Hematopoietic multipotent progenitor cell treated with erythropoietin and hydrocortisone succinate and interleukin-3 and kit ligand, for 4 days (in vitro differentiated cells): ENCODE results near the gene TMEM101.
"Not testable (repeated sequence)": the region's sequence is repeated elsewhere in the genome, so short reads cannot be mapped to it uniquely, and the experiment has no call there.

Experiments used
- DNase-seq: peaks from one replicate; pipeline ENCODE4 v3.0.0-alpha.2; 2015

Gene TMEM101

DNA sequence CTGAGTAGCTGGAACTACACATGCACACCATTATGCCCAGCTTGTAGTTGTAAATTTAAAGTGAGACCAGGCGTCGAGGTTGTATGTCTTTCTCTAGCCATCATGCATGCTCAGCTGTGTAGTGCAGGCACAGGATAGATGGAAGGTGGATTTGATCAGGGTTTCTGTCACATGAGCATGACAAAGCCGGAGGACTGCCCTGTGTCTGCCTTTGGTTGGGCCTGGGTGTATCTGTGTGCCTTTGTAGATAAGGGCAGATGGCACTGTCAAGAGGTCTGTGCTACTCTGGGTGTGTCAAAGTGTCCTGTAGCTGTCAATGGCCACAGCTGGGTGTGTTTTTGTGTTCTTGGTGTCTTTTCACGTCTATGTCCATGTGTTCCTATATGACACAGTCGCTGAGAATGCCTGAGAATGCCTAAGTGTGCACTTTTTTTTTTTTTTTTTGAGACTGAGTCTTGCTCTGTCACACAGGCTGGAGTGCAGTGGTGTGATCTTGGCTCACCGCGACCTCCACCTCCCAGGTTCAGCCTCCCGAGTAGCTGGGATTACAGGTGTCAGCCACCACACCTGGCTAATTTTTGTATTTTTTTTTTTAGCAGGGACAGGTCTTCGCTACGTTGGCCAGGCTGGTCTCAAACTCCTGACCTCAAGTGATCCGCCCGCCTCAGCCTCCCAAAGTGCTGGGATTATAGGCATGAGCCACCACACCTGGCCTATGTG is 14.5 kb downstream of the TMEM101 start:
- peak; percentile 92 for DNase-seq

DNA sequence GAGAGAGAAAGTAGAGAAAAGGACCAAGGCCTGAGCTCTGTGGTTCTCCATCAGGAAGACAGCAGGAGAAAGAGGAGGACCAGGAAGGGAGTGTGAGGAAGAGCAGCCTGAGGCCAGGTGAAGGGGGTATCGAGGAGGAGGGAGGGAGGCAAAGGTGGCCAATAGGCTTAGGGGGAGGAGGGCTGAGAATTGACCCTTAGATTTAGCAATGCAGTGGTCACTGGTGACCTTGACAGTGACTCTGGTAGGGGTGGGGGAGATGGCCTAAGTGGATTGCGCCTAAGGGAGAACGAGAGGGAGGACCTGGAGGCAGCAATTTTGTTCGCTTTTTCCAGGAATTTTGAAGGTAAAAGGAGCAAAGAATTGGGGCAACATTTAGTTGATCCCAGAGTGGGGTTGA is 15.7 kb downstream of the TMEM101 start:
- no peak for DNase-seq

DNA sequence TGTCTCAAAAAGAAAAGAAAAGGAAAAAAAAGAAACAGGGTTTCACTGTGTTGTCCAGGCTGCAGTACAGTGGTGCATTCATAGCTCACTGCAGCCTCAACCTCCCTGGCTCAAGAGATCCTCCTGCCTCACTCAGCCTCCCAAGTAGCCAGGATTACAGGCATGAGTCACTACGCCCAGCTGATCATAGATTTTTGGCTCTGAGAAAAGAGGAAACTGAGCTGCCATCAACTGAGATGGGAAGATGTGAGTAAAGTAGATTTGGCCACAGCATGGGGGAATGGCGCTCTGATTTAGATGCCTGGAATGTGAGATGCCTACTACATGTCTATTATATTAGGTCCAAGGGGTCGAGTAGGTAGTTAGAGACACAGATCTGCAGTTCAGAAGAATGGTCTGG is 16.2 kb downstream of the TMEM101 start:
- DNase-seq = peak; percentile 34

DNA sequence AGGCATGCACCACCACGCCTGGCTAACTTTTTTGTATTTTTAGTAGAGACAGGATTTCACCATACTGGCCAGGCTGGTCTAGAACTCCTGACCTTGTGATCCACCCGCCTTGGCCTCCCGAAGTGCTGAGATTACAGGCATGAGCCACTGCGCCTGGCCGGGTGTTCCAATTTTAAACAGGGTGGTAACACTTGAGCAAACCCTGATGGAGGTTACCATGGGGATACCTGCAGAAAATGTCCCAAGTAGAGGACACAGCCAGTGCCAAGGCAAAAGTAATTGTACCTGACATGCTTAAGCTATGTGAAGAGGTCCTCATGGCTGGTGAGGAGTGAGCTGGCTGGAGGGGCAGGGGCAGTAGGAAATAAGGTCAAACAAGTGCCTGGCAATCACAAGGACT is 17.6 kb downstream of the TMEM101 start:
- not testable (repeated sequence) for DNase-seq

DNA sequence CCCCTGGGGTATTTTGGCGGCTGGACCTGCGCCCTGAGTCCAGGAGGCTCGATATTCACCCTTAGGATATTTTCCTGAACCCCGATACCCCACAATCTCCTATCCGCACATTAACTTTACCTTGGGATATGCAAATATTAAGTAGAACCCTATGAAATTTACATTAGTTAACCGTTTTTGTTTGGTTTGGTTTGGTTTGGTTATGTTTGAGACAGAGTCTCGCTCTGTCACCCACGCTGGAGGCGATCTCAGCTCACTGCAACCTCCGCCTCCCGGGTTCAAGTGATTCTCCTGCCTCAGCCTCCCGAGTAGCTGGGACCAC is 19.7 kb downstream of the TMEM101 start:
- no peak for DNase-seq

DNA sequence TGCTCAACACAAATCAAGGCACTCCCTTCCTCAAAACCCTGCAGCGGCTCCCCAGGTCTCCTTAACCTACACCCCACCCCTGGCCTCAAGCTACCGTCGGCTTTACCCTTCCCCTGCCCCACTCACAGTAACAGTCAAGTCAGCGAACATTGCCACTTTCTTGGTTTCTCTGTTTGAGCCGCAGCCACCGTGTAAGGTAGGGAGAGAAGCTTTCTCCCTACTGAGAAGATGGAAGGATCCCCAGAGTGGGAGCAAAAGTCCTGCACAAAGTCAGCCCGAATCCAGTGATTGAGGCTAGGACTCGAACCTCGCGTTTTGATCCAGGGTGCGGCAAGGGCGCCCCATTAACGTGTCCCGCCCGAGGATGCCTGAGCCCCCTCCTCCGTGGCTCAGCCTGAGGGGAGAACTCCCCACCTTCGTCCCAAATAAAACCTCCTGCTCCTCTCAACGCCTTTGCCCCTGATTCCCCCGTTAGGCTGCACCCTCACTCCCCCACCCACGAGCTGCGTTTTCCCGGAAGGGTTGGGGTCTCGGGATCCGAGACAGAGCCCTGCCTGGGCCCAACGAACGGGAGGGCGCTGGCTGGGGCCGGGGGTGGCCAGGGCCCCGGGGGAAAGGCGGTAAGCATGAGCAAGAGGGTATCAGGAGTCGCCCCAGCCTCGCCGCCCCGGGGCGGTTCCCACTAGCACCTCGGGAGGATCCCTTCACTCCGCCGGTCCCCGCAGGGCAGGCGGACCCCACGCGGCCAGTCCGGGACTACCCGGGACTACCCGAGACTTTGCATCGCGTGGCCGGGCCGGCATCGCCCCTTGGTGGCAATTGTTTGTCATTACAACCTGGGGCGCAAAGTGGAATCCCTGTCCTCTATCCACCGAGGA is 20.3 kb downstream of the TMEM101 start:
- DNase-seq = peak; percentile 79

DNA sequence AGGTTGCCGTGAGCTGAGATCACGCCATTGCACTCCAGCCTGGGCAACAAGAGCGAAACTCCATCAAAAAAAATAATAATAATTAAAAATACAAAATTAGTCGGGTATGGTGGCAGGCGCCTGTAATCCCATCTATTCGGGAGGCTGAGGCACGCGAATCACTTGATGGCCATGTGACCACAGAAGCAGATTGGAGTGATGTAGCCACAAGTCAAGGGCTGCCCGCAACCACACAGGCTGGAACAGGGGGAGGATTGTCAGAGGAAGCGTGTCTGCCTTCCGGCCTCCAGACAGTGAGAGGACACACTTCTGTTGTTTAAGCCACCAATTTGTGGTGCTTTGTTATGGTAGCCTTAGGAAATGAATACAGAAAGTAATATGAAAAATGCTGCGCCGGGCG is 22.1 kb downstream of the TMEM101 start:
- DNase-seq = no peak

DNA sequence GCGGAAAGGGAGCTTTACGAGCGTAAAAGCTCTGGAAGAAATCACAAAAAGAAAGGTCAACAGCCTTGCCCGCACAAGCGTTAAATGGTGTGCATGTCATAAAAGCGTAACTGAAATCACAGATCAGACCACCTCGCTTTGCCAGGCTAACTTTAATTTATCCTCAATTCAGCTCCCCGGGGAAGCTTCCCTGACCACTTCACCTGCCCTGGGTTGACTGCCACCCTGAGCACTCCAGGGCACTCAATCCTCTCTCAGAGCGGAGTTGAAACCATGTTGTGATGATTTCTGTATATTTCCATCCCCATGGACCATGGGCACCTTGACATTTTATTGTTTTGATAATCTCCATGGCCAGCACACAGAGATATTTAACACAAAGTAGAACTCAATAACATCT is 26.5 kb downstream of the TMEM101 start:
- no peak for DNase-seq

DNA sequence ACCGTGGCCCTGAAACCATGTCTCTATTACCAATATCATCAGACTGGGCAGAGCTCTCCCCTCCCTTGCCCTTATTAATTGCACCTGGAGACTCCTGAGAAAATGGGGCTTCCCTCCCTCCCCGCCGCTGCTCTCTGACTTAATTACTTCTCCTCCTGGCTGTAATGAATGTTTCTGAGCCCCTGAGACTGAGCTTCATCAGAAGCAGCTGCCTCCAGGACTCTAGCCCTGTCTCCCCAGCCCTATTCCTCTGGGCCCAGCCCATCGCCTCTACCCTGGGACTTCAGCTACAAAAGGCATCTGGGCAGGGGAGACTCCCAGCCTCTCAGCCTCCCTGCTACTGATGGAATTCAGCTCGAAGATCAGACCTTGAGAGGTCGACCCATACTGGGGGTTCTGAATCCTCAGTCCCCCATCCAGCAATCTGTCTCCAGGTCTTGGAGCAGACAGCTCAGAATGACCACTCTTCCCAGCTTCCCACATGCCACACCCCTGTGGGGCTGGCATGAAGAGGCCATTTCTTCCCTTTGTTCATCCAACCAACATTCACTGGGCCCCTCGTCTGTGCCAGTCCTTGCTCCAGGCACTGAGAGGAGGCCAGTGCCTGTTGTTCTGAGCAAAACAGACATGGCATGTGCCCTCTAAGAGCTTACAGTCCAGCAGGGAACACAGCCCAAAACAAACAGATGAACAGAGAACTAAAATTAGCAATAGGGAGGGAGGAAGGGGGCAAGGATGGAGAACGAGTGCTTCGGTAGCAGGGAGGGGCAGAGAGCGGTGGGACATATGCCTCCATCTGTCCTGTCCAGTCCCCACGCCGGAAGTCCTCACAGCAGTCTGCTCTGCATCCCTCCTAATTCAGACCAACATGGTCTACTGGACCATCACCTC is 27.4 kb downstream of the TMEM101 start:
- DNase-seq = no peak

DNA sequence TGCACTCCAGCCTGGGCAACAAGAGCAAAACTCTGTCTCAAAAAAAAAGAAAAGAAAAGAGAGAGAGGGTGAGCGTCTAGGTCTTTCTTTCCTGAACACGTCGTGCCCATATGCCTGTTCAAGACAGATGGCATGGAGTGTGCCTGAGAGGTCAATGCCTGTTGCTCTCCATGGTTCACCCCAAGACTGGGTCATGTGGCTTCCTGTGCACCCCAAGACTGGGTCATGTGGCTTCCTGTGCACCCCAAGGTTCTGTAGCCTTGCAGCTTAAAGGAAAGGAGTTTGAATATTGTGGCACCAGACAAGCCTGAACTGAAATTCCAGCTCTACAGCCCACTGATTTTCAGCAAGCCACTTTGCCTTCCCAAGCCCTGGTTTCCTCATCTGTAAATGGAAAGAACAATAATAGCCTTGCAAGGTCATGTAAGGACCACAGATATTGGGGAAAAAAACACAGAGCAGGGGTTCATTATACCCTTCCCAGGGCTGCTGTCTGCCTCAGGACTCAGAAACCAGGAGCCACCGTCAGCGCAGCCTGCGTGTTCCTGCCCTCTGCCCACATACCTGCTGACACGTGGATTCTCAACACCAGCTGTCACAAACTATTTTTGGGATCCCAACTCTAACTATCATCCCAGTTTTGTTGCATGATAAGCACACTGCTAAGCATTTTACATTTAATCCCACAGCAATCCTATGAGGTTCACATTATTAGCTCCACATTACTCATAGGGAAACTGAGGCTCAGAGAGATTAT is 28.4 kb downstream of the TMEM101 start:
- DNase-seq = no peak

DNA sequence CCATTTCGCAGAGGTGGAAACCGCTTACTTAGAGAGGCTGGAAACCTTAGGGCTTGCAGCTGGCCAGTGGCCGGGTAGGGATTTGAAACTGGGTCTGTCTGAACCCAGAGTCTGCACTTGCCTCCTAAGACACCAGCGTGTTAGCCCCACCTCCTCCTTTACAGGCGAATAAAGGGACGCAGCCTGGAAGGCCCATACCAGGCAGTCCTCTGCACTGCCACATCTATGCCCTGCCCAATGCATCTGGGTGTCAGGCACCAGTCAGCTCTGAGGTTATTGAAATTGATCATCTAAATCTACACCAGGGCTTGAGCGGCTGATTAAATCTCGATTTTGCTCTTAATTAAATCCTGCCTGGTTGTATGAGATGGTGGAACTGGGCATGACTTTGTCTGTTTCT is 30.2 kb downstream of the TMEM101 start:
- no peak for DNase-seq

DNA sequence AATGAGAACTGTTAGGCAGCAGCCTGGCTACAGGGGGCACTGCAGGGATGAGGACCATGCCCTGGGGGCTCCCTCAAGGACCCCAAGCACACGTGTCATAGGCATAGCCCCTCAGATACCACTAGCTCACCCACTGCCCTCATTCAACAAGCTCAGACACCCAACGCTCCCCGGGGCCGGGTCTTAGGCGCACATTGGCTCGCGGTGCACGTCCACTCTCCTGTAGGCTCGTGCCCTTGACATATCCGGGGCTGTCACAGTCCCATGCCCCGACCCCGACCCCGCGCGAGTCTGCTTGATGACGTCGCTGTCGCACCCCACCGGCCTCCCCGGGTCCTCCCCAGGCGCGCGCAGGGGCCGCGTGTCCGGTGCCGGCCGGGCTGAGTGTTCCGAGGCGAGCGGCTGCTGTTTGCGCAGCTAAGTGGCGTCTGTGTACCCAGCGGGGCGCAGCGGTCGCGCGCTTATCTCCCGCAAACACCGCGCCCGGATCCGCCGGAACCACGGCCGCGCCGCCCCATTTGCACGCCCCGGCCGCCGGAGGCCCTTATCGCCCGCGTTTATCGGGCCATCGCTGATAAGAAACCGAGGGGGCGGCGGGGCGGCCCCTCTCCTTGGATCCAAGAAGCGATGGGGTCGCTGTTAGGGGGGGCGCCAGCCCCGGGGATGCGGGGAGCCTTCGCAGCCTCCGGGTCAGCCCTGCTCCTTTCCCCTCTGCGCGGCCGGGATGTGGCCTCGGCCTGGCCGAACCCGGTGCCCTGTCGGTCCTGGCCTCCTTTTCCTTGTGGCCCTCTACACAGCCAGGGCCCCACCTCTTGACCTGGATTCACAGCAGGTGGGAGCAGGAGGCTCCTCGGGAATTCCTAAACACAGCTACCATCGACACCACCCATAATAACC is 31.0 kb downstream of the TMEM101 start:
- DNase-seq = peak; percentile 46

DNA sequence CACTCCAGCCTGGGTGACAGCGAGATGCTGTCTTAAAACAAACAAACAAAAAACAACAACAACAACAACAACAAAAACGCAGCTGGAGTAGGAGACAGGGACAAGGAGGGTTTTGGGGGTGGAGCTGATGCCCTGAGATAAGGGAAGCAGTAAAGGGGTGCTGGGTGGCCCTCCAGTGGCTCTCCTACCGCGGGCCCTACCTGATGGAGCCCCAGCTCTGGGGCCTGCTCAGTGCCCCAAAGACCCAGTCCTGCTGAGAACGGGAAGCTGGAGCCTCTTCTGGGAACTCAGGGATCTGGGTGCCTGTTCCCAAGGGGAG is 31.6 kb downstream of the TMEM101 start:
- no peak for DNase-seq

DNA sequence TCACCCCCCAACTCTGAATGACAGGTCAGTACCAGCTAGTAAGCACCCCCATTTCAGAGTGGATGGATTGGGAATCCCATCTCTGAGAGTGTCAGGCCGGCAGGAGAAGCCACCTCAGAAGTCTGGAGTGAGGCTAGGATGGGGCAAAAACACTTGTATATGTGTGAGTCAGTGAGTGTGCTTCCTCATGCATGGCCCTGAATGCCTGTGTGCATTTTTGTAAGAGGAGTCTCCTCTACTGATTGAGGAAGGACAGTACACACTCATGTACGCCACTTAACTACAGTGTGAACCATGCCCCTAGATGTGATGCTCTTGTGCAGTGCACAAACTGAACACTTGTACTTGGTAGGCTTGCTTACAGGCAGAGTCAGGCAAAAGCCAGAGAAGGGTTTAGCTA is 32.6 kb downstream of the TMEM101 start:
- DNase-seq = no peak

DNA sequence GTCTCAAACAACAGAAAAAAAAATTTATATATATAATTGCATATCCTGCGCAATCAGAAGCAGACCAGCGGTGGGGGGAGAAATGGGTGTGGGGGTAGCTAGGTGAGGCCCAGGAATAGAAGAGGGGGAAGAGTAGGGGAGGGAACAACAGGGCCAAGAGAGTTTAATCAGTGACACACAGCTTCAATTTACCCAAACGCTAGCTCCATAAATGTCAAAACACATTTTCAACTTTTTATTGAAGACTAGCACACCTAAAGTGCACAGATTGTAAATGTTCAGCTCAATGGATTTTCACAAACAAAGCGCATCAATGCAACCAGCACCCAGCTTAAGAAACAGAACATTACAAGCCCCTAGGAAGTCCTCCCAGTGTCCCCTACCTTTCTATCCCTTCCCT is 35.1 kb downstream of the TMEM101 start:
- DNase-seq = no peak

DNA sequence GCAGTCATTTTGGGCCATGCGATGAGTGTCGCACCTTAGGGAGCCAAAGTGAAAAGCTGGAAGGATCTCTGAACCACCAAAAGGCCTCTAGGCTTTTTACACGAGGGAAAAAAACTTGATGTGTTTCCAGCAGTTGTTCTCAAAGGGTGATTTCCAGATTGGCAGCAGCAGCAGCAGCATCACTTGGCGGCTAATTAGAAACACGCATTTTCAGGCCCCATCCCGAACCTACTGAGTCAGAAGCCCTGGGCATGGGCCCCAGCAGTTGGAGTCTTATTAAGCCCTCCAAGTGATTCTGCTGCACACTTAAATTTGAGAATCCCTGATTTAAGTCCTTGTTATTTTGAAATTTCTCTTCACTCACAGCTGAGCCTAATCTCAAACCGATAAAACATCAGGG is 35.8 kb downstream of the TMEM101 start:
- DNase-seq = no peak

DNA sequence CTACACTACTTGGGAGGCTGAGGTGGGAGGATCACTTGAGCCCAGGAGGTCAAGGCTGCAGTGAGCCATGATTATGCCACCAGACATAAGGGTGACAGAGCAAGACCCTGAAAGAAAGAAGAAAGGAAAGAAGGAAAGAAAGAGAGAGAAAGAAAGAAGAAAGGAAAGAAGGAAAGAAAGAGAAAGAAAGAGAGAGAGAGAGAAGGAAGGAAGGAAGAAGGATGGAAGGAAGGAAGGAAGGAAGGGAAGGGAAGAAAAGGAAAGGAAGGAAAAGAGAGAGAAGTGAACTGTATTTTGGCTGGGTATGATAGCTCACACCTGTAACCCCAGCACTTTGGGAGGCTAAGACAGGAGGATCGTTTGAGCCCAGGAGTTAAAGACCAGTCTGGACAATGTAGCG is 36.7 kb downstream of the TMEM101 start:
- DNase-seq = no peak

DNA sequence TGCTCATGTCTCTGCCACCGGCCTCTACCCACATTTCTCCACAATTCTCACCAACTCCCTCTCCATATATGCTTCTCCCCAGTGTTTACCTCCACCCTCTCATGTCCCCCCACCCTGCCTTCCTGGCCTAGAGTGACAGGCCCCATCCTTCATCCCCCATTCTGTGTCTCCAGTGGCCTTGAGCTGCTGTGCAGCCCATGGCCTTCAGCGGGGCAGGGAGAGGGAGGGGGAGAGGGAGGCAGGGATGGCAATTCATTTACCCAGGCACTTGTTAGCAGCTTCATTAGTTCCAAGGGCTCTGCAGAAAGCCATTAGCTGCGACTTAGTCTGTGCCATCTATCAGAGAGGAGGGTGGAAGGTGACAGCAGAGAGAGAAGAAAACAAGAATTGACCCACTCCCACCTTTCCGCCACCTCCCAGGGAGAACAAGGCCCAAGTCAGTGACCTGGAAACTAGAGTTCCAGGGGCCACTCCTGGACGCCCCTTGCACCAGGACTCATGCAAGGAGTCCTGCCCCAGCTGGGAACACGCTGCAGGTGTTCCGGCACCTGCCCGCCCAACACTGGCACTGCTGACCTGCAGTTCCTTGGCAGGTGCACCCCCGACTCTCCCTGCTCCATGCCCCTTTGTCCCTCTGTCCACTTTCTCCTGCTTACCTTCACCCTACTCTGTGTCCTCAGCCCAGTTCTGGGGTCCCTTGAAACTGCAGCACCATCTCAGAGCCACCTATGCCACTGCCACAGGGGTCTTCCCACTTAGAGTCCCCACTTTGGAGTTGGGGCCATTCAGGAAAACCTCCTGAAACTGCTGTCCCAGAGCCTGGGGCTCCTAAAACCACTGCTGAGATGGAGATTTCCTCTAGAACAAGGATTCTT is 37.6 kb downstream of the TMEM101 start:
- no peak for DNase-seq

DNA sequence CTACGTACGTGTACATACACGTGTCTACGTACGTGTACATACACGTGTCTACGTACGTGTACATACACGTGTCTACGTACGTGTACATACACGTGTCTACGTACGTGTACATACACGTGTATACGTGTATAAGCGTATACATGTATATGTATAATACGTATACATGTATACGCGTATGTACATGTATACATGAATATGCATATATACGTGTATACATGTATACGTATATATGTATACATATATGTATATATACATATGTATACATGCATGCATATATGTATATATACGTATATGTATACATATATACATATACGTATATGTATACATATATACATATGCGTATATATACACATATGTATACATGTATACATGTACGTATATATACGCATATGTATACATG is 38.9 kb downstream of the TMEM101 start:
- DNase-seq = no peak

DNA sequence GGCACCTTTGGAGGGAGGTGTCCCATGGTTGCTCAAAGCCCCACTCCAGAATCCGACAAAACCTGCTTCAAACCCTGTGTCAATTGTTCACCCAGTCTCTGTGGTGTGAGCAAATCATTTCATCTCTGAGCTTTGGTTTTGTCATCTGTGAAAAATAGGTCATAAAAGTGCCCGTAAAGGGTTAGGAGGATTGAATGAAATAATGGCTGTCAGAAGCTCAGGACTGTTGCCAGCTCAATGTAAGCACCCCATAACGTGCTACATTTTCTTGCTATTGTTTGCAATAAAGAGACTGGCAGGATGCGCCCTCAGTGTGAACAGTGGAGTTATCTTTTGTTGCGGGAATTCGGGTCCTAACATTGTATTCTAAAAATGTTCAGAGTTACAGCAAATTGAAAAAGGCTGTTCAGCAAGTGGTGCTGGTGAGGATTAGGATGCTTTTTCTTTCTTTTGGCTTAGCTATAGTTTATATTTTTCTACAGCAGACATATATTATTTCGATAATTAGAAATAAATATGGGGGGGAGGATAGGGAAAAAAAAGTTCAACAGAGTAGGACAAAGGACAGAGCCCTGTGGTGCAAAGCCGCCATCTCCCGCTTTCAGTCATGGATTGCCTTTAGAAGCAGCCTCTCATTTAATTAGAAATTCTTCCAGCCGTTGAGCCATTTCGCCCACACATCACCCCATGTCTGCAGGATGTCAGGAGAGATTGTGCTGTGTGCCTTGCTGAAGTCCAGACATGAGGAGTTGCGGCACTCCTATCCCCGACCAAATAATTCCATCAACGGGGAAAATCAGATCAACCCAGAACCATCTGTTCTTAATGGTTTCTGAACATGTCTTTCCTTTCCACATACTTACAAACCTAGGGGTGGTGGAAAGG is 40.1 kb downstream of the TMEM101 start:
- no peak for DNase-seq
